GM23338 (cell line): ENCODE data around the gene CD28.

Source experiments
- CREB1 ChIP-seq: fragments of 250-450 bp; sonication (Bioruptor Pico); IDR thresholded peaks from 2 replicates; pipeline ENCODE4 v1.5.0; 2020; ENCODE audit warnings: low read depth, mild to moderate bottlenecking, moderate library complexity
- EZH2 ChIP-seq: fragments of 200-600 bp; sonication (generic); IDR thresholded peaks from one replicate; pipeline ENCODE4 v1.8.0; 2017; ENCODE audit warnings: antibody characterized with exemption, mild to moderate bottlenecking, low read depth; ENCODE audit not compliant: unreplicated experiment
- EZH2phosphoT487 ChIP-seq: fragments of 200-600 bp; sonication (generic); IDR thresholded peaks from one replicate; pipeline ENCODE4 v1.8.1; 2018; ENCODE audit warnings: antibody characterized with exemption; ENCODE audit not compliant: unreplicated experiment
- POLR2AphosphoS5 ChIP-seq: IDR thresholded peaks from 2 replicates; pipeline ENCODE4 v1.6.1; 2016; ENCODE audit warnings: antibody characterized with exemption, low read depth
- ZNF331 ChIP-seq: fragments of 250-450 bp; sonication (Bioruptor Pico); IDR thresholded peaks from 2 replicates; pipeline ENCODE4 v1.5.0; 2020; ENCODE audit warnings: low read depth, mild to moderate bottlenecking, moderate library complexity
- TF ChIP-seq, protein P1 (sequence below), 2 experiments: fragments of 200-600 bp in 1 of 2; sonication (generic) in 1 of 2; conservative IDR thresholded peaks; 2 replicates each; pipeline versions ENCODE4 v1.5.1 to v1.6.1; 2016 to 2017; ENCODE audit warnings: antibody characterized with exemption in 2 of 2, low read depth in 2 of 2, mild to moderate bottlenecking in 2 of 2, moderate library complexity in 1 of 2
- TF ChIP-seq, protein P2 (sequence below): IDR thresholded peaks from one replicate; pipeline ENCODE4 v1.6.1; 2018; ENCODE audit warnings: antibody characterized with exemption; ENCODE audit not compliant: unreplicated experiment

DNA sequence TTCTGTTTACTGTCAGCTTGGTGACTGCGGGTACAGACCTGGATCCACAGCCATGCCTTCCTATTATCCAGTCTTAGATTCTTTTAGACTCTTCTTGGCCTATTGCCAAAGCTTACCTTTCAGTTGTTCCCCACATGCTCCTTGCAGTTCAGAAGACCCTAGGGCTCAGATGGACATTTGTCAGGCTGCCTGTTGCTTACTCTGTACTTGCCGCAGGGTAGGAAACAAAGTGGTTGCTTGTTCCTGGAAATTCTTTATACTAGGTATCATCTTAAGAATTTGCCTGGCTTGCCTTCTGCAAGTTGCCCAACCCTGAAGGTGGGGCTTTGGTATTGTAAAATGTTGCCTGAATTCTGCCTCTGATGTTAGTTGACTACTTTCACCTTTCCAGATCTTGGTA, 24.4 kb downstream of the CD28 start:
- TF ChIP-seq, protein P1, sequence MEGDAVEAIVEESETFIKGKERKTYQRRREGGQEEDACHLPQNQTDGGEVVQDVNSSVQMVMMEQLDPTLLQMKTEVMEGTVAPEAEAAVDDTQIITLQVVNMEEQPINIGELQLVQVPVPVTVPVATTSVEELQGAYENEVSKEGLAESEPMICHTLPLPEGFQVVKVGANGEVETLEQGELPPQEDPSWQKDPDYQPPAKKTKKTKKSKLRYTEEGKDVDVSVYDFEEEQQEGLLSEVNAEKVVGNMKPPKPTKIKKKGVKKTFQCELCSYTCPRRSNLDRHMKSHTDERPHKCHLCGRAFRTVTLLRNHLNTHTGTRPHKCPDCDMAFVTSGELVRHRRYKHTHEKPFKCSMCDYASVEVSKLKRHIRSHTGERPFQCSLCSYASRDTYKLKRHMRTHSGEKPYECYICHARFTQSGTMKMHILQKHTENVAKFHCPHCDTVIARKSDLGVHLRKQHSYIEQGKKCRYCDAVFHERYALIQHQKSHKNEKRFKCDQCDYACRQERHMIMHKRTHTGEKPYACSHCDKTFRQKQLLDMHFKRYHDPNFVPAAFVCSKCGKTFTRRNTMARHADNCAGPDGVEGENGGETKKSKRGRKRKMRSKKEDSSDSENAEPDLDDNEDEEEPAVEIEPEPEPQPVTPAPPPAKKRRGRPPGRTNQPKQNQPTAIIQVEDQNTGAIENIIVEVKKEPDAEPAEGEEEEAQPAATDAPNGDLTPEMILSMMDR (conservative IDR thresholded peaks at IDR 0.05; ENCODE audit: low read depth in 2 of 2): no peak
- no peak for TF ChIP-seq EZH2phosphoT487
- TF ChIP-seq, protein P2, sequence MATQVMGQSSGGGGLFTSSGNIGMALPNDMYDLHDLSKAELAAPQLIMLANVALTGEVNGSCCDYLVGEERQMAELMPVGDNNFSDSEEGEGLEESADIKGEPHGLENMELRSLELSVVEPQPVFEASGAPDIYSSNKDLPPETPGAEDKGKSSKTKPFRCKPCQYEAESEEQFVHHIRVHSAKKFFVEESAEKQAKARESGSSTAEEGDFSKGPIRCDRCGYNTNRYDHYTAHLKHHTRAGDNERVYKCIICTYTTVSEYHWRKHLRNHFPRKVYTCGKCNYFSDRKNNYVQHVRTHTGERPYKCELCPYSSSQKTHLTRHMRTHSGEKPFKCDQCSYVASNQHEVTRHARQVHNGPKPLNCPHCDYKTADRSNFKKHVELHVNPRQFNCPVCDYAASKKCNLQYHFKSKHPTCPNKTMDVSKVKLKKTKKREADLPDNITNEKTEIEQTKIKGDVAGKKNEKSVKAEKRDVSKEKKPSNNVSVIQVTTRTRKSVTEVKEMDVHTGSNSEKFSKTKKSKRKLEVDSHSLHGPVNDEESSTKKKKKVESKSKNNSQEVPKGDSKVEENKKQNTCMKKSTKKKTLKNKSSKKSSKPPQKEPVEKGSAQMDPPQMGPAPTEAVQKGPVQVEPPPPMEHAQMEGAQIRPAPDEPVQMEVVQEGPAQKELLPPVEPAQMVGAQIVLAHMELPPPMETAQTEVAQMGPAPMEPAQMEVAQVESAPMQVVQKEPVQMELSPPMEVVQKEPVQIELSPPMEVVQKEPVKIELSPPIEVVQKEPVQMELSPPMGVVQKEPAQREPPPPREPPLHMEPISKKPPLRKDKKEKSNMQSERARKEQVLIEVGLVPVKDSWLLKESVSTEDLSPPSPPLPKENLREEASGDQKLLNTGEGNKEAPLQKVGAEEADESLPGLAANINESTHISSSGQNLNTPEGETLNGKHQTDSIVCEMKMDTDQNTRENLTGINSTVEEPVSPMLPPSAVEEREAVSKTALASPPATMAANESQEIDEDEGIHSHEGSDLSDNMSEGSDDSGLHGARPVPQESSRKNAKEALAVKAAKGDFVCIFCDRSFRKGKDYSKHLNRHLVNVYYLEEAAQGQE: no peak
- no peak for TF ChIP-seq POLR2AphosphoS5
- TF ChIP-seq CREB1: no peak
- TF ChIP-seq EZH2: no peak
- TF ChIP-seq ZNF331 (CRISPR knock-in tag): no peak
